K562 (cell line): ENCODE measurements around the gene DAD1. TPM values are rescaled to one million over a fixed set of nuclear protein-coding genes. Genes with fewer than 3 reads are reported as not detected.

Experiments
- ATF2 ChIP-seq: sonication (generic); formaldehyde crosslinking; IDR thresholded peaks from 2 replicates; pipeline ENCODE4 v1.8.1; 2022; ENCODE audit warnings: missing genetic modification reagents
- ATF7 ChIP-seq: fragments of 450-650 bp; IDR thresholded peaks from 2 replicates; pipeline ENCODE4 v1.7.1; 2014; ENCODE audit warnings: mild to moderate bottlenecking, moderate library complexity
- BRCA1 ChIP-seq, 2 experiments: fragments of 450-650 bp in 1 of 2; sonication (generic) in 1 of 2; formaldehyde crosslinking in 1 of 2; IDR thresholded peaks; 2 replicates each; pipeline versions ENCODE4 v1.5.0 to v1.6.1; 2017 to 2020; ENCODE audit warnings: mild to moderate bottlenecking in 1 of 2, missing genetic modification reagents in 1 of 2
- CBFA2T2 ChIP-seq: fragments of 450-650 bp; conservative IDR thresholded peaks from 2 replicates; pipeline ENCODE4 v1.6.1; 2017; ENCODE audit warnings: mild to moderate bottlenecking
- DNMT1 ChIP-seq: fragments of 450-650 bp; IDR thresholded peaks from 2 replicates; pipeline ENCODE4 v1.6.1; 2016; ENCODE audit warnings: antibody characterized with exemption, mild to moderate bottlenecking
- HMGXB4 ChIP-seq: sonication (generic); formaldehyde crosslinking; IDR thresholded peaks from 2 replicates; pipeline ENCODE4 v1.8.1; 2023; ENCODE audit warnings: mild to moderate bottlenecking, missing genetic modification reagents
- MTA1 ChIP-seq: fragments of 450-650 bp; IDR thresholded peaks from 2 replicates; pipeline ENCODE4 v1.6.1; 2017; ENCODE audit warnings: borderline replicate concordance
- PKNOX1 ChIP-seq: fragments of 450-650 bp; IDR thresholded peaks from 2 replicates; pipeline ENCODE4 v1.6.1; 2016
- SMAD2 ChIP-seq: fragments of 150-350 bp; IDR thresholded peaks from 2 replicates; pipeline ENCODE4 v1.6.1; 2014; ENCODE audit warnings: low read depth, mild to moderate bottlenecking, low read length
- TCF15 ChIP-seq: fragments of 250-450 bp; sonication (Bioruptor Pico); IDR thresholded peaks from 2 replicates; pipeline ENCODE4 v1.8.0; 2022; ENCODE audit warnings: moderate library complexity, mild to moderate bottlenecking, inconsistent platforms
- TEAD1 ChIP-seq, 2 experiments: fragments of 450-650 bp in 1 of 2; sonication (generic) in 1 of 2; formaldehyde crosslinking; IDR thresholded peaks; 2 replicates each; pipeline versions ENCODE4 v1.4.0 to v1.8.0; 2020 to 2022; ENCODE audit warnings: mild to moderate bottlenecking in 2 of 2, missing genetic modification reagents in 1 of 2
- TRIM25 ChIP-seq: fragments of 450-650 bp; IDR thresholded peaks from 2 replicates; pipeline ENCODE4 v1.7.0; 2016; ENCODE audit warnings: borderline replicate concordance
- ZBTB17 ChIP-seq: fragments of 450-650 bp; formaldehyde crosslinking; IDR thresholded peaks from 2 replicates; pipeline ENCODE4 v1.4.0; 2020; ENCODE audit warnings: mild to moderate bottlenecking
- ZBTB7A ChIP-seq: IDR thresholded peaks from 2 replicates; pipeline ENCODE4 v1.6.1; 2011; ENCODE audit warnings: low read depth, mild to moderate bottlenecking, low read length, moderate library complexity, borderline replicate concordance; ENCODE audit not compliant: control insufficient read depth
- ZNF277 ChIP-seq: fragments of 250-450 bp; sonication (Bioruptor Pico); IDR thresholded peaks from 2 replicates; pipeline ENCODE4 v1.8.0; 2022; ENCODE audit warnings: inconsistent platforms, mild to moderate bottlenecking, moderate library complexity, borderline replicate concordance
- ZNF280B ChIP-seq: fragments of 250-450 bp; sonication (Bioruptor Pico); IDR thresholded peaks from 2 replicates; pipeline ENCODE4 v1.5.1; 2021; ENCODE audit warnings: mild to moderate bottlenecking
- polyA plus RNA-seq, 8 experiments: library from polyadenylated mRNA; depleted of rRNA in 4 of 8; stranded (reverse) in 5 of 8; unstranded in 3 of 8; fragments of >200 nt; fragmentation: Nextera tagmentation in 2 of 8; fragmentation: Illumina TruSeq in 1 of 8; extraction: Ambion mirVana in 2 of 8; extraction: Trizol in 1 of 8; gene quantifications; 2 replicates each; pipeline versions ENCODE4 v1.2.1 to v1.2.3, GENCODE V29; 2011 to 2014; ENCODE audit warnings: inconsistent platforms in 1 of 8, missing spikeins in 1 of 8
- total RNA-seq, 7 experiments: library from RNA; depleted of rRNA in 6 of 7; stranded (reverse); fragments of >200 nt in 6 of 7; fragmentation: Illumina TruSeq in 2 of 7; extraction: Trizol in 2 of 7; gene quantifications; 2 replicates each; pipeline versions ENCODE4 v1.2.1 to v1.2.3, GENCODE V29; 2011 to 2021; ENCODE audit warnings: low replicate concordance in 1 of 7

The DAD1 gene
- total and polyA plus RNA-seq, 9 of the 15 experiments (the other 6 are each of a cell fraction or from before 2014, with no cell fraction given) = 104 to 617 (median 222) TPM

GRCh38 chr14:22556021-22556989, 32.7 kb downstream of the DAD1 start (continued):
- TF ChIP-seq MTA1 = no peak
- TF ChIP-seq ATF2 = peak; percentile 83; the same call in 1 of the 2 replicates
- TF ChIP-seq ZBTB7A = peak; percentile 65
- TF ChIP-seq TEAD1 (CRISPR knock-in tag; IDR thresholded peaks at IDR 0.05) = peak in 1 of 2 experiments; percentile 34; a peak in 1 of 4 replicates
- no peak for TF ChIP-seq HMGXB4 (CRISPR knock-in tag)
- no peak for TF ChIP-seq SMAD2
- TF ChIP-seq PKNOX1 = no peak
- TF ChIP-seq BRCA1 (IDR thresholded peaks at IDR 0.05) = no peak
- TF ChIP-seq BRCA1 (CRISPR knock-in tag; IDR thresholded peaks at IDR 0.05) = no peak
- peak; percentile 38; the same call in 1 of the 2 replicates for TF ChIP-seq CBFA2T2
- TF ChIP-seq TRIM25 = no peak
- no peak for TF ChIP-seq TCF15 (CRISPR knock-in tag)
- TF ChIP-seq ZBTB17 = no peak; the same call in 1 of the 2 replicates
- TF ChIP-seq DNMT1 = no peak
- TF ChIP-seq ZNF277 (CRISPR knock-in tag) = no peak
- TF ChIP-seq ATF7 = peak; percentile 97
- TF ChIP-seq ZNF280B (CRISPR knock-in tag) = no peak
